Activated CD8-positive, alpha-beta memory T cell treated with anti-CD3 and anti-CD28 coated beads, Interleukin-2, amount 10 ng/mL, durations not matched to agents 7 days and 5 days (primary cell): ENCODE results near the gene HELZ. TPM values are rescaled to one million over a fixed set of nuclear protein-coding genes. Genes with fewer than 3 reads are reported as not detected.

Experiments used
- ATAC-seq: fragments of 150-1000 bp; cut with Tn5 transposase; one replicate; pipeline ENCODE4 v1.10.0; 2021; ENCODE audit warnings: moderate library complexity
- CTCF ChIA-PET: fragments of 350-600 bp; sonication (Branson Sonifier 250); formaldehyde crosslinking; loops from one replicate; lab custom pipeline; 2021; ENCODE audit warnings: antibody characterized with exemption; lab: Charles Lee
- DNase-seq: peaks from one replicate; pipeline ENCODE4 v3.0.0-alpha.2; 2020
- H3K27ac Mint-ChIP-seq: one replicate; pipeline ENCODE4 v1.8.0; 2021; ENCODE audit warnings: mild to moderate bottlenecking, mixed read lengths
- H3K27me3 Mint-ChIP-seq: one replicate; pipeline ENCODE4 v1.8.0; 2021; ENCODE audit warnings: mixed read lengths
- H3K36me3 Mint-ChIP-seq: one replicate; pipeline ENCODE4 v1.8.0; 2021; ENCODE audit warnings: mild to moderate bottlenecking, mixed read lengths
- H3K4me1 Mint-ChIP-seq: one replicate; pipeline ENCODE4 v1.8.0; 2021; ENCODE audit warnings: mixed read lengths
- H3K4me3 Mint-ChIP-seq: one replicate; pipeline ENCODE4 v1.8.0; 2021; ENCODE audit warnings: mild to moderate bottlenecking, moderate library complexity, mixed read lengths
- H3K9me3 Mint-ChIP-seq: one replicate; pipeline ENCODE4 v1.8.0; 2022; ENCODE audit warnings: low read depth, mixed read lengths
- total RNA-seq, 2 experiments: library from RNA; stranded (reverse); gene quantifications; one replicate each; pipeline ENCODE4 v1.2.3, GENCODE V29; 2021

HELZ gene
- total RNA-seq, 2 experiments from 2014 or later, result 77.5 to 102 TPM

GRCh38 chr17:67056746-67057490 lies 188.1 kb downstream of the HELZ start:
- DNase-seq (peak; percentile 26), ATAC-seq (no peak)
- H3K9me3 Mint-ChIP-seq, result no peaks in the 10 kb centered on the region
- H3K27me3 Mint-ChIP-seq, result no peaks in the 10 kb centered on the region
- no peak overlapping the region for H3K4me3 Mint-ChIP-seq
- no peaks in the 10 kb centered on the region for H3K36me3 Mint-ChIP-seq
- no peaks in the 10 kb centered on the region for H3K4me1 Mint-ChIP-seq
- no peak overlapping the region for H3K27ac Mint-ChIP-seq
- CTCF ChIA-PET, result no interaction called here

- DNase-seq (peak; percentile 30), ATAC-seq (no peak)
- Mint-ChIP-seq H3K9me3 (no peaks in the 10 kb centered on the region), H3K4me1 (no peaks in the 10 kb centered on the region), H3K27me3 (no peaks in the 10 kb centered on the region), H3K36me3 (no peaks in the 10 kb centered on the region), H3K4me3 (no peak overlapping the region), H3K27ac (no peak overlapping the region)
- CTCF ChIA-PET, result no interaction called here
Observed at GRCh38 chr17:67055811-67056745, 188.9 kb downstream of the HELZ start.

GRCh38 chr17:67055041-67055443 lies 190.0 kb downstream of the HELZ start:
- CTCF ChIA-PET, result no interaction called here
- no peak for DNase-seq
- no peak overlapping the region for H3K27ac Mint-ChIP-seq
- H3K4me1 Mint-ChIP-seq, result no peaks in the 10 kb centered on the region
- no peaks in the 10 kb centered on the region for H3K27me3 Mint-ChIP-seq
- H3K4me3 Mint-ChIP-seq, result no peak overlapping the region
- no peak for ATAC-seq
- no peaks in the 10 kb centered on the region for H3K9me3 Mint-ChIP-seq
- H3K36me3 Mint-ChIP-seq, result no peaks in the 10 kb centered on the region

GRCh38 chr17:67054608-67055007 lies 190.4 kb downstream of the HELZ start:
- Mint-ChIP-seq H3K27me3 (no peaks in the 10 kb centered on the region), H3K27ac (no peak overlapping the region), H3K4me3 (no peak overlapping the region), H3K4me1 (no peaks in the 10 kb centered on the region), H3K36me3 (no peaks in the 10 kb centered on the region), H3K9me3 (no peaks in the 10 kb centered on the region)
- ATAC-seq (no peak), DNase-seq (no peak)
- CTCF ChIA-PET, result no interaction called here

GRCh38 chr17:67054011-67054591 lies 190.9 kb downstream of the HELZ start:
- DNase-seq (peak; percentile 30), ATAC-seq (no peak)
- H3K4me3 Mint-ChIP-seq, result no peak overlapping the region
- no peaks in the 10 kb centered on the region for H3K36me3 Mint-ChIP-seq
- H3K4me1 Mint-ChIP-seq, result no peaks in the 10 kb centered on the region
- CTCF ChIA-PET, result no interaction called here
- H3K9me3 Mint-ChIP-seq, result no peaks in the 10 kb centered on the region
- H3K27ac Mint-ChIP-seq, result no peak overlapping the region
- no peaks in the 10 kb centered on the region for H3K27me3 Mint-ChIP-seq

GRCh38 chr17:67053438-67054000 lies 191.5 kb downstream of the HELZ start:
- peaks cover 5% of the 10 kb centered on the region for H3K9me3 Mint-ChIP-seq
- no peak for DNase-seq
- CTCF ChIA-PET, result no interaction called here
- H3K4me3 Mint-ChIP-seq, result no peak overlapping the region
- ATAC-seq, result no peak
- H3K4me1 Mint-ChIP-seq, result no peaks in the 10 kb centered on the region
- H3K27me3 Mint-ChIP-seq, result no peaks in the 10 kb centered on the region
- peaks cover 2% of the 10 kb centered on the region for H3K36me3 Mint-ChIP-seq
- no peak overlapping the region for H3K27ac Mint-ChIP-seq

GRCh38 chr17:67052720-67053437 lies 192.1 kb downstream of the HELZ start:
- Mint-ChIP-seq H3K27me3 (no peaks in the 10 kb centered on the region), H3K27ac (no peak overlapping the region), H3K4me1 (no peaks in the 10 kb centered on the region), H3K36me3 (peaks cover 2% of the 10 kb centered on the region), H3K9me3 (peaks cover 6% of the 10 kb centered on the region), H3K4me3 (no peak overlapping the region)
- CTCF ChIA-PET, result no interaction called here
- ATAC-seq, result no peak
- DNase-seq, result peak; percentile 28

GRCh38 chr17:67051837-67052236 lies 193.2 kb downstream of the HELZ start:
- CTCF ChIA-PET, result no interaction called here
- DNase-seq, result no peak
- H3K36me3 Mint-ChIP-seq, result peaks cover 2% of the 10 kb centered on the region
- ATAC-seq, result no peak
- no peak overlapping the region for H3K27ac Mint-ChIP-seq
- H3K27me3 Mint-ChIP-seq, result no peaks in the 10 kb centered on the region
- no peak overlapping the region for H3K4me3 Mint-ChIP-seq
- H3K4me1 Mint-ChIP-seq, result no peaks in the 10 kb centered on the region
- peaks cover 10% of the 10 kb centered on the region for H3K9me3 Mint-ChIP-seq

GRCh38 chr17:67051155-67051538 lies 193.8 kb downstream of the HELZ start:
- Mint-ChIP-seq H3K27me3 (no peaks in the 10 kb centered on the region), H3K36me3 (peaks cover 2% of the 10 kb centered on the region), H3K4me3 (no peak overlapping the region), H3K27ac (no peak overlapping the region), H3K9me3 (peaks cover 10% of the 10 kb centered on the region), H3K4me1 (no peaks in the 10 kb centered on the region)
- no peak for ATAC-seq
- CTCF ChIA-PET, result no interaction called here
- DNase-seq, result no peak

- peaks cover 2% of the 10 kb centered on the region for H3K36me3 Mint-ChIP-seq
- H3K27me3 Mint-ChIP-seq, result no peaks in the 10 kb centered on the region
- CTCF ChIA-PET, result no interaction called here
- DNase-seq (no peak), ATAC-seq (no peak)
- H3K4me1 Mint-ChIP-seq, result no peaks in the 10 kb centered on the region
- no peak overlapping the region for H3K4me3 Mint-ChIP-seq
- no peak overlapping the region for H3K27ac Mint-ChIP-seq
- H3K9me3 Mint-ChIP-seq, result peaks cover 10% of the 10 kb centered on the region
Observed at GRCh38 chr17:67050471-67051154, 194.4 kb downstream of the HELZ start.

GRCh38 chr17:67050066-67050465 lies 194.9 kb downstream of the HELZ start:
- ATAC-seq (no peak), DNase-seq (no peak)
- H3K4me1 Mint-ChIP-seq, result no peaks in the 10 kb centered on the region
- no peak overlapping the region for H3K27ac Mint-ChIP-seq
- no peaks in the 10 kb centered on the region for H3K27me3 Mint-ChIP-seq
- H3K9me3 Mint-ChIP-seq, result peaks cover 10% of the 10 kb centered on the region
- no peak overlapping the region for H3K4me3 Mint-ChIP-seq
- CTCF ChIA-PET, result no interaction called here
- H3K36me3 Mint-ChIP-seq, result peaks cover 2% of the 10 kb centered on the region

GRCh38 chr17:67049025-67049739 lies 195.8 kb downstream of the HELZ start:
- Mint-ChIP-seq H3K4me3 (no peak overlapping the region), H3K36me3 (peaks cover 2% of the 10 kb centered on the region), H3K4me1 (no peaks in the 10 kb centered on the region), H3K9me3 (peaks cover 10% of the 10 kb centered on the region), H3K27me3 (no peaks in the 10 kb centered on the region), H3K27ac (no peak overlapping the region)
- DNase-seq, result no peak
- CTCF ChIA-PET, result no interaction called here
- ATAC-seq, result no peak
